DOHH2 (cell line): ENCODE data around the gene C19orf85.

Experiments
- H3F3A ChIP-seq: fragments of 200-600 bp; sonication (generic), shearing (Covaris generic); 2 replicates; pipeline ENCODE4 v1.6.0; 2016; ENCODE audit warnings: antibody characterized with exemption, mild to moderate bottlenecking; ENCODE audit not compliant: control insufficient read depth, insufficient read depth
- H3K27ac ChIP-seq: fragments of 200-600 bp; sonication (generic); 2 replicates; pipeline ENCODE4 v1.5.1; 2014; ENCODE audit warnings: low read depth, mild to moderate bottlenecking, low read length, moderate library complexity
- H3K27me3 ChIP-seq: fragments of 200-600 bp; sonication (generic); 2 replicates; pipeline ENCODE4 v1.6.1; 2014; ENCODE audit warnings: mild to moderate bottlenecking, low read length, mixed read lengths; ENCODE audit not compliant: control insufficient read depth
- H3K36me3 ChIP-seq: fragments of 200-600 bp; sonication (generic); 2 replicates; pipeline ENCODE4 v1.6.1; 2014; ENCODE audit warnings: mild to moderate bottlenecking, low read length, moderate library complexity, mixed read lengths; ENCODE audit not compliant: control insufficient read depth
- H3K4me1 ChIP-seq: fragments of 200-600 bp; sonication (generic); 2 replicates; pipeline ENCODE4 v1.6.1; 2014; ENCODE audit warnings: mild to moderate bottlenecking, low read length, mixed read lengths; ENCODE audit not compliant: control insufficient read depth
- H3K4me2 ChIP-seq: fragments of 200-600 bp; sonication (generic); 2 replicates; pipeline ENCODE4 v1.6.0; 2014; ENCODE audit warnings: mild to moderate bottlenecking, low read length, moderate library complexity
- H3K4me3 ChIP-seq: fragments of 200-600 bp; sonication (generic); 2 replicates; pipeline ENCODE4 v1.5.1; 2014; ENCODE audit warnings: mild to moderate bottlenecking, low read length, mixed read lengths
- H3K79me2 ChIP-seq: fragments of 200-600 bp; sonication (generic); 2 replicates; pipeline ENCODE4 v1.6.1; 2014; ENCODE audit warnings: mild to moderate bottlenecking, low read length, mixed read lengths; ENCODE audit not compliant: control insufficient read depth
- H3K9me2 ChIP-seq: fragments of 200-600 bp; sonication (generic); replicated peaks from 2 replicates; pipeline ENCODE4 v1.6.1; 2014; ENCODE audit warnings: mild to moderate bottlenecking, low read length, mixed read lengths; ENCODE audit not compliant: control insufficient read depth
- H3K9me3 ChIP-seq: fragments of 200-600 bp; sonication (generic); 2 replicates; pipeline ENCODE4 v1.6.1; 2014; ENCODE audit warnings: antibody characterized with exemption, low read length, mixed read lengths; ENCODE audit not compliant: control insufficient read depth, insufficient read depth
- H4K20me1 ChIP-seq: fragments of 200-600 bp; sonication (generic); 2 replicates; pipeline ENCODE4 v1.6.0; 2014; ENCODE audit warnings: low read depth, mild to moderate bottlenecking, antibody characterized with exemption, low read length, moderate library complexity; ENCODE audit not compliant: control insufficient read depth, insufficient read depth
- EZH2phosphoT487 ChIP-seq: fragments of 200-600 bp; sonication (generic); IDR thresholded peaks from 2 replicates; pipeline ENCODE4 v1.6.1; 2017; ENCODE audit warnings: borderline replicate concordance, mild to moderate bottlenecking, antibody characterized with exemption, low read length, moderate library complexity, mixed read lengths
- TF ChIP-seq, protein P1 (sequence below): fragments of 200-600 bp; sonication (generic); IDR thresholded peaks from one replicate; pipeline ENCODE4 v1.5.1; 2014; ENCODE audit warnings: antibody characterized with exemption, mild to moderate bottlenecking, low read depth, low read length; ENCODE audit not compliant: poor library complexity, severe bottlenecking

C19orf85 gene

DNA sequence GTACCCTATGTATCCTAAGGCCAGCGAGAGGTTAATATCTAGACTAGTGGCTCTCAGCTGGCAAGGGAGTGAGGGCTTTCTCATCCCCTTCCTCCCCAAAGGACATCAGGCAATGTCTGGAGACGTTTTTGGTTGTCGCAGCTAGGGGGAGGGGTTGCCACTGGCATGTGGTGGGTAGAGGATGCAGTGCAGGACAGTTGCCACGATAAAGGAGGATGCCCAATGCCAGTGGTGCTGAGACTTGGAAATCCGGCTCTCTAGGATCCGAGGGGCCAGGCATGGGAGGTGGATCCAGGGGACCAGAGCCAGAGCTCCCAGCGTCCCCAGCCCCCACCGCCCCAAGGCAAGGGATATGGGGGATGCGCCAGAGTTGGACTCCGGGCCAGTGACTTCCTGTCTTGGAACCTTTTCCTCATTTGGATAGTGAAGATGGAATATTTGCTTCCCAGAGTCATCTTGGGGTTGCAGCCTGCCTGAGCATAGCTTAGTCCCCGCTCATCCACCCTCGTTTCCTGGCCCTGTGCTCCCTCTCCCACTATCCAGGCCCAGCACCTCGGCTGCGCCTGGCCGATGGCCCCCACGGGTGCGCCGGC lies 28.6 kb upstream of the C19orf85 start:
- no peak for TF ChIP-seq EZH2phosphoT487
- TF ChIP-seq, protein P1, sequence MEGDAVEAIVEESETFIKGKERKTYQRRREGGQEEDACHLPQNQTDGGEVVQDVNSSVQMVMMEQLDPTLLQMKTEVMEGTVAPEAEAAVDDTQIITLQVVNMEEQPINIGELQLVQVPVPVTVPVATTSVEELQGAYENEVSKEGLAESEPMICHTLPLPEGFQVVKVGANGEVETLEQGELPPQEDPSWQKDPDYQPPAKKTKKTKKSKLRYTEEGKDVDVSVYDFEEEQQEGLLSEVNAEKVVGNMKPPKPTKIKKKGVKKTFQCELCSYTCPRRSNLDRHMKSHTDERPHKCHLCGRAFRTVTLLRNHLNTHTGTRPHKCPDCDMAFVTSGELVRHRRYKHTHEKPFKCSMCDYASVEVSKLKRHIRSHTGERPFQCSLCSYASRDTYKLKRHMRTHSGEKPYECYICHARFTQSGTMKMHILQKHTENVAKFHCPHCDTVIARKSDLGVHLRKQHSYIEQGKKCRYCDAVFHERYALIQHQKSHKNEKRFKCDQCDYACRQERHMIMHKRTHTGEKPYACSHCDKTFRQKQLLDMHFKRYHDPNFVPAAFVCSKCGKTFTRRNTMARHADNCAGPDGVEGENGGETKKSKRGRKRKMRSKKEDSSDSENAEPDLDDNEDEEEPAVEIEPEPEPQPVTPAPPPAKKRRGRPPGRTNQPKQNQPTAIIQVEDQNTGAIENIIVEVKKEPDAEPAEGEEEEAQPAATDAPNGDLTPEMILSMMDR = no peak
- H3K4me3 ChIP-seq = no peak overlapping the region
- H3K36me3 ChIP-seq = no peaks in the 10 kb centered on the region
- no peak overlapping the region for H3K27ac ChIP-seq
- H3K4me1 ChIP-seq = no peaks in the 10 kb centered on the region; the same call in 1 of the 2 replicates
- H3K27me3 ChIP-seq = no peaks in the 10 kb centered on the region
- H3K9me2 ChIP-seq = no peaks in the 10 kb centered on the region
- H3K4me2 ChIP-seq = no peak overlapping the region
- no peaks in the 10 kb centered on the region for H3K79me2 ChIP-seq
- H3F3A ChIP-seq = no peaks in the 10 kb centered on the region
- no peaks in the 10 kb centered on the region for H3K9me3 ChIP-seq
- no peaks in the 10 kb centered on the region for H4K20me1 ChIP-seq

DNA sequence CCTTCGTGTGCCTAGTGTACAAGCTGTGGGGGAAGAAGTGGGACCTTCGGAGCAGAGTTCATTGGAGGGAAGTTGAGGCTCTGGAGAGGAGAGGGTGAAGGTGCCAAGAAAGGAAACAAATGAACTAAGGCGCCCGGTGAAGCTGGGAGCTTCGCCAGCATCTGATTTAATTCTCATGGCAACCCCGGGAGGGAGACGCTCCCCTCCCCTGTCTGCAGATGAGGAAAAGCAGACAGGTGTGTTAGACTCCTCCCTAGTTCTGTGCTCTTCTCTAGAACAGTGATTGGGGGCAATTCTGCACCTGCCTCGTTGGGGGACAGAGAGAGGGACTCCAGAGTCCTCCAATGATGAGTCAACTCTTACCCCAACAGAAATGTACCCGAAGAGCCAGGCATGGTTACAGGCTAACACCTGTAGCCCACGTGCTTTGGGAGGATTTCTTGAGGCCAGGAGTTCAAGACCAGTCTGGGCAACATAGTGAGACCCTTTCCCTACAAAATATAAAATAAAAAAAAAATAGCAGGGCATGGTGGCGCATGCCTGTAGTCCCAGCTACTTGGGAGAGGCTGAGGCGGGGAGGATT lies 27.9 kb upstream of the C19orf85 start:
- H3K9me2 ChIP-seq = no peaks in the 10 kb centered on the region
- TF ChIP-seq, protein P1 = no peak
- no peak for TF ChIP-seq EZH2phosphoT487
- H3K4me2 ChIP-seq = no peak overlapping the region
- H3K27me3 ChIP-seq = no peaks in the 10 kb centered on the region
- H3K27ac ChIP-seq = no peak overlapping the region
- no peaks in the 10 kb centered on the region for H3K36me3 ChIP-seq
- H3K9me3 ChIP-seq = no peaks in the 10 kb centered on the region
- no peaks in the 10 kb centered on the region for H3K79me2 ChIP-seq
- H3K4me3 ChIP-seq = no peak overlapping the region
- no peaks in the 10 kb centered on the region; the same call in 1 of the 2 replicates for H3F3A ChIP-seq
- no peaks in the 10 kb centered on the region; the same call in 1 of the 2 replicates for H3K4me1 ChIP-seq
- no peaks in the 10 kb centered on the region for H4K20me1 ChIP-seq

DNA sequence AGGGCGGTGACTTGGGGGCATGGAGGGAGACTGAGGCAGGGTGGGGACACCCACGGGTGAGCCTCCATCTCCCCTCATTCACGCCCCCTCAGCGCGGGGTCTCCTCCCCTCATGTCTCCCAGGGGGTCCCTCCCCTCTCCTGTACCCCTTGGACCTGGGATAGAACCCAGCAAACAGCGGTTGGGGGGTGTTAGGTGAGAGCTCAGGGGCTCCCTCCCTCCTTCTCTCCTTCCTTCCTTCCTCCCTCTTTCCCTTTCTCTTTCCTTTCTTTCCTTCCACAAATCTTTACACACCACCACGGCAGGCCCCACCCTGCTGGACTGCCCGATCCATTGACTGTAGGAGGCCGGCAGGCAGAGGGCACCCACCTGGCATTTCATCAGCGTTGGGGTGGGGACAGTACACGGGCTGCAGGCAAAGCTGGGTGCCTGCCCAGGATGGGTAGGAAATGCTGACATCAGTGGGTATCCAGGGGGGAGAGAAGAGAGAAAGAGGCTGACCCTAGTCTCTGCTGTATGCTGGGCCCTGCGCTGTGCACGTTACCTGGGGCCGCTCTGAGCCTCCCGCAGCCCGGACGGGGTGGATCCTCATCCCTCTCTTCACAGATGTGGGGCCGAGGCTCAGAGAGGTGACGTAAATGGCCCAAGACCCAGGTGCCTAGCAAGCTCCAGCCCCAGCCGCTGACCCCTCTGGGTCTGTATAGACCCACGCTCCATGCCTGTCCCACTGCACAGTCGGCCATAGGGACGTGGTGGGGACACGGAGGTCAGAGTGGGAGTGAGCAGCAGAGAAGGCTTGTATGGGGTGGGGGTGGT lies 27.2 kb upstream of the C19orf85 start:
- no peaks in the 10 kb centered on the region for H3K79me2 ChIP-seq
- no peaks in the 10 kb centered on the region for H3K9me2 ChIP-seq
- H3K36me3 ChIP-seq = no peaks in the 10 kb centered on the region
- TF ChIP-seq, protein P1 = no peak
- TF ChIP-seq EZH2phosphoT487 = no peak
- no peak overlapping the region for H3K4me2 ChIP-seq
- no peaks in the 10 kb centered on the region; the same call in 1 of the 2 replicates for H3K4me1 ChIP-seq
- no peaks in the 10 kb centered on the region for H3K9me3 ChIP-seq
- H3K27ac ChIP-seq = no peak overlapping the region
- no peak overlapping the region for H3K4me3 ChIP-seq
- no peaks in the 10 kb centered on the region; the same call in 1 of the 2 replicates for H3F3A ChIP-seq
- no peaks in the 10 kb centered on the region for H4K20me1 ChIP-seq
- no peaks in the 10 kb centered on the region for H3K27me3 ChIP-seq
